Prostate gland (tissue), 2 donors: ENCODE results near the gene IMPA2.

Experiments
- POLR2A ChIP-seq: fragments of 450-650 bp; IDR thresholded peaks from one replicate; pipeline ENCODE4 v1.6.1; 2016; ENCODE audit warnings: antibody characterized with exemption, mild to moderate bottlenecking
- TF ChIP-seq, protein P1 (sequence below), 4 experiments: fragments of 200-600 bp in 2 of 4; fragments of 450-650 bp in 2 of 4; sonication (generic) in 2 of 4; IDR thresholded peaks; 1 replicate in 3 of 4; 2 replicates in 1 of 4; pipeline ENCODE4 v1.5.1; 2016 to 2019; ENCODE audit warnings: antibody characterized with exemption in 4 of 4, mild to moderate bottlenecking in 2 of 4, moderate library complexity in 2 of 4

- TF ChIP-seq, protein P1, sequence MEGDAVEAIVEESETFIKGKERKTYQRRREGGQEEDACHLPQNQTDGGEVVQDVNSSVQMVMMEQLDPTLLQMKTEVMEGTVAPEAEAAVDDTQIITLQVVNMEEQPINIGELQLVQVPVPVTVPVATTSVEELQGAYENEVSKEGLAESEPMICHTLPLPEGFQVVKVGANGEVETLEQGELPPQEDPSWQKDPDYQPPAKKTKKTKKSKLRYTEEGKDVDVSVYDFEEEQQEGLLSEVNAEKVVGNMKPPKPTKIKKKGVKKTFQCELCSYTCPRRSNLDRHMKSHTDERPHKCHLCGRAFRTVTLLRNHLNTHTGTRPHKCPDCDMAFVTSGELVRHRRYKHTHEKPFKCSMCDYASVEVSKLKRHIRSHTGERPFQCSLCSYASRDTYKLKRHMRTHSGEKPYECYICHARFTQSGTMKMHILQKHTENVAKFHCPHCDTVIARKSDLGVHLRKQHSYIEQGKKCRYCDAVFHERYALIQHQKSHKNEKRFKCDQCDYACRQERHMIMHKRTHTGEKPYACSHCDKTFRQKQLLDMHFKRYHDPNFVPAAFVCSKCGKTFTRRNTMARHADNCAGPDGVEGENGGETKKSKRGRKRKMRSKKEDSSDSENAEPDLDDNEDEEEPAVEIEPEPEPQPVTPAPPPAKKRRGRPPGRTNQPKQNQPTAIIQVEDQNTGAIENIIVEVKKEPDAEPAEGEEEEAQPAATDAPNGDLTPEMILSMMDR (IDR thresholded peaks at IDR 0.05) = no peak
- no peak for TF ChIP-seq POLR2A
These were observed 32.3 kb upstream of the IMPA2 start for GRCh38 chr18:11948852-11949523.
